OCI-LY3 (cell line): ENCODE data around the gene PLRG1.

ENCODE experiments used
- H2AFZ ChIP-seq: fragments of 200-600, 300-600 bp; shearing (Covaris generic); 2 replicates; pipeline ENCODE4 v1.6.0; 2014; ENCODE audit warnings: antibody characterized with exemption, low read depth, low read length
- H3K27ac ChIP-seq: fragments of 200-600, 300-600 bp; sonication (generic); 2 replicates; pipeline ENCODE4 v1.5.1; 2014; ENCODE audit warnings: mild to moderate bottlenecking, low read length, moderate library complexity, mixed read lengths
- H3K27me3 ChIP-seq: fragments of 200-600, 300-600 bp; sonication (generic); 2 replicates; pipeline ENCODE4 v1.6.1; 2014; ENCODE audit warnings: low read depth, low read length, mixed read lengths
- H3K36me3 ChIP-seq: fragments of 200-600, 300-600 bp; sonication (generic); replicated peaks from 2 replicates; pipeline ENCODE3; 2014; ENCODE audit warnings: low read depth, low read length, mixed read lengths
- H3K4me1 ChIP-seq: fragments of 300-600, 200-600 bp; sonication (generic); 2 replicates; pipeline ENCODE4 v1.6.1; 2014; ENCODE audit warnings: low read length, mixed read lengths
- H3K4me2 ChIP-seq: fragments of 200-600, 300-600 bp; sonication (generic); 2 replicates; pipeline ENCODE4 v1.6.1; 2014; ENCODE audit warnings: low read length, mixed read lengths
- H3K4me3 ChIP-seq: fragments of 300-600, 200-600 bp; sonication (generic); 2 replicates; pipeline ENCODE4 v1.5.1; 2014; ENCODE audit warnings: antibody characterized with exemption, mild to moderate bottlenecking, low read length, moderate library complexity
- H3K79me2 ChIP-seq: fragments of 300-600, 200-600 bp; shearing (Covaris generic); 2 replicates; pipeline ENCODE4 v1.6.1; 2014; ENCODE audit warnings: mild to moderate bottlenecking, low read length, mixed read lengths
- H3K9ac ChIP-seq: fragments of 300-600, 200-600 bp; shearing (Covaris generic); 2 replicates; pipeline ENCODE4 v1.6.0; 2014; ENCODE audit warnings: mild to moderate bottlenecking, low read length, moderate library complexity
- H3K9me3 ChIP-seq: fragments of 200-600, 300-600 bp; shearing (Covaris generic); 2 replicates; pipeline ENCODE4 v1.6.1; 2014; ENCODE audit warnings: low read length, mixed read lengths; ENCODE audit not compliant: insufficient read depth
- H4K20me1 ChIP-seq: fragments of 200-600, 300-600 bp; sonication (generic); 2 replicates; pipeline ENCODE4 v1.6.1; 2016; ENCODE audit warnings: low read length, mixed read lengths; ENCODE audit not compliant: insufficient read depth
- EZH2phosphoT487 ChIP-seq: fragments of 200-600 bp; shearing (Covaris generic); IDR thresholded peaks from 2 replicates; pipeline ENCODE4 v1.6.1; 2018; ENCODE audit warnings: antibody characterized with exemption, mixed run types, low read depth
- TF ChIP-seq, protein P1 (sequence below): fragments of 200-600, 300-600 bp; sonication (generic); IDR thresholded peaks from 2 replicates; pipeline ENCODE4 v1.5.1; 2014; ENCODE audit warnings: antibody characterized with exemption, low read length, low read depth

The PLRG1 gene

DNA sequence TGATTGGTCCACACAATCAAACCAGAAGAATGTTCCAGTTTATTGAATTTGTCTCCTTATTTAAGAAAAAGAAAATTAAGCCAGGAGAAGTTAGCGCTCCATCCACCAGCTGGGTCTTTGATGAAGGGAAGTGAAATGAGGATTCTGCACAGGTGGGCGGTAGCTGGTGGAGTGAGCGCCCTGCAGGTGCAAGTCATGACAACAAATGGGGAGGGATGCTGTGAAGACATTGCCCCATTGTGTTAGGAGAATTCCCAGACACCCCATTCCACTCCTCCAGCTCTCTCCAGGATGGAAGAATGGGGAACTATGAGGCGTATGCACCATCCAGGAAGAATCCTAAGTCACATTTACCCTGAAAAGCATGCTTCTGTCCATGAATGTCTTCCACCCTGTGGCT, 22.9 kb downstream of the PLRG1 start:
- Histone ChIP-seq H3K9ac (no peak overlapping the region), H3K79me2 (no peaks in the 10 kb centered on the region), H3K4me2 (0 out of 2 replicates have a peak overlapping the region, but pooled peaks have one; percentile 20), H3K9me3 (no peaks in the 10 kb centered on the region), H3K27me3 (peaks cover 11% of the 10 kb centered on the region), H3K36me3 (no peaks in the 10 kb centered on the region), H3K27ac (no peak overlapping the region), H4K20me1 (no peaks in the 10 kb centered on the region), H3K4me1 (peaks cover 21% of the 10 kb centered on the region), H3K4me3 (no peak overlapping the region), H2AFZ (no peak overlapping the region)
- TF ChIP-seq, protein P1, sequence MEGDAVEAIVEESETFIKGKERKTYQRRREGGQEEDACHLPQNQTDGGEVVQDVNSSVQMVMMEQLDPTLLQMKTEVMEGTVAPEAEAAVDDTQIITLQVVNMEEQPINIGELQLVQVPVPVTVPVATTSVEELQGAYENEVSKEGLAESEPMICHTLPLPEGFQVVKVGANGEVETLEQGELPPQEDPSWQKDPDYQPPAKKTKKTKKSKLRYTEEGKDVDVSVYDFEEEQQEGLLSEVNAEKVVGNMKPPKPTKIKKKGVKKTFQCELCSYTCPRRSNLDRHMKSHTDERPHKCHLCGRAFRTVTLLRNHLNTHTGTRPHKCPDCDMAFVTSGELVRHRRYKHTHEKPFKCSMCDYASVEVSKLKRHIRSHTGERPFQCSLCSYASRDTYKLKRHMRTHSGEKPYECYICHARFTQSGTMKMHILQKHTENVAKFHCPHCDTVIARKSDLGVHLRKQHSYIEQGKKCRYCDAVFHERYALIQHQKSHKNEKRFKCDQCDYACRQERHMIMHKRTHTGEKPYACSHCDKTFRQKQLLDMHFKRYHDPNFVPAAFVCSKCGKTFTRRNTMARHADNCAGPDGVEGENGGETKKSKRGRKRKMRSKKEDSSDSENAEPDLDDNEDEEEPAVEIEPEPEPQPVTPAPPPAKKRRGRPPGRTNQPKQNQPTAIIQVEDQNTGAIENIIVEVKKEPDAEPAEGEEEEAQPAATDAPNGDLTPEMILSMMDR, result no peak
- TF ChIP-seq EZH2phosphoT487, result no peak

DNA sequence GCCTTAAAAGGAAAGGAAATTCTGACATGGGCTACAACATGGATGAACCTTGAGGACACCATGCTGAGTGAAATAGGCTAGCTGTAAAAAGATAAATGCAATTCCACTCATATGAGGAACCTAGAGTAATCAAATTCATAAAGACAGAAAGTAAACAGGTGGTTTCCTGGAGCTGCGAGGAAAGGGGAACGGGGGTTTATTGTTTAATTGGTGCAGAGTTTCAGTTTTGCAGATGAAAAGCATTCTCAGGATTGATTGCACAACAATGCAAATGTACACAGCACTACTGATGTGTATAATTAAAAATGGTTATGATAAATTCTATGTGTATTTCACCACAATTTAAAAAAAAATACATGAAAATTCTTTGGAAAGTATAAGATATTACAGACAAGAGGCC, 24.0 kb downstream of the PLRG1 start:
- no peaks in the 10 kb centered on the region for H4K20me1 ChIP-seq
- H3K36me3 ChIP-seq, result no peaks in the 10 kb centered on the region
- H3K4me2 ChIP-seq, result peak overlapping the region; percentile 20
- H3K4me3 ChIP-seq, result no peak overlapping the region
- H3K27ac ChIP-seq, result no peak overlapping the region
- H2AFZ ChIP-seq, result no peak overlapping the region
- no peak for TF ChIP-seq EZH2phosphoT487
- TF ChIP-seq, protein P1, result no peak
- H3K27me3 ChIP-seq, result peaks cover 20% of the 10 kb centered on the region
- H3K9ac ChIP-seq, result no peak overlapping the region
- H3K9me3 ChIP-seq, result no peaks in the 10 kb centered on the region
- no peaks in the 10 kb centered on the region for H3K79me2 ChIP-seq
- peaks cover 21% of the 10 kb centered on the region for H3K4me1 ChIP-seq

DNA sequence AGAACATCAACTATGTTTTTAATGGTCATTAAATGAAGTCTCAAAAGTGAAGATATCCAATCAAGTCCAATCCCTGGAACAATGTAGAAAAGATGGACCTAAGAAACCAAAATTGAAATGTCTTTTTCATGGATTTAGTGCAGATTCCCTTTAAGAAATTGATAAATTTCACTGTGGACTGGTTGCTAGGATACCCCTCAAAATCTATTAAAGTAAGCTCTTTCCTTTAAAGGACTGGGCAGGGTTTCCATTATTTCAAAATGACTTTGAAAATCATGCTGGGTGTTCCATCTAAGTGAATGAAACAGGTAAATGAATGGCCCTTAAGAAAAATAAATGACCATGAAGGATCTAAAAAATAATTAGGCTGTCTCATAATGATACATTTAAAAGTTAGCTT, 28.6 kb downstream of the PLRG1 start:
- Histone ChIP-seq H3K9me3 (no peaks in the 10 kb centered on the region), H3K4me3 (no peak overlapping the region), H4K20me1 (no peaks in the 10 kb centered on the region), H3K27ac (no peak overlapping the region), H3K4me2 (no peak overlapping the region), H3K9ac (no peak overlapping the region), H3K4me1 (peaks cover 25% of the 10 kb centered on the region), H3K36me3 (no peaks in the 10 kb centered on the region), H3K79me2 (no peaks in the 10 kb centered on the region), H2AFZ (no peak overlapping the region), H3K27me3 (peaks cover 49% of the 10 kb centered on the region)
- TF ChIP-seq EZH2phosphoT487, result no peak
- TF ChIP-seq, protein P1, result no peak

DNA sequence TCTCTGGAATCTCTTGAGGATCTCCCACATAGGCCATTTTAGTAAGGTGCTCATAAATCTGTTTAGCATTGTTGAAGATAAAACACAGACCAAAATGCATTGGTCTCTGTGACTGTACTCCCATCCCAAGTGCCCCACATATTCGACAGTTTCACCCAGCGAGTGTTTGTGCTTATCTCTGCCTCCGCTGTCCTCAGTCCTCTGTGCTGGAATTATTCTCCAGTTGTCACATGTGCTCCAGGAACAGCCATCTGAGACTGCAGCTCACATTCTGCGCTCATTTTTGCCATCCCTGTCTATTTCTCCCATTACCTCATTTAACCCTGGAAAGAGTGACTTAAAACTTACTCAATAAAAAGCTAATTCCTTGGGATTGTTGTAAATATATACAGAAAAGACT, 31.0 kb downstream of the PLRG1 start:
- TF ChIP-seq, protein P1, result no peak
- TF ChIP-seq EZH2phosphoT487, result no peak

More for the DNA sequence above, 31.0 kb downstream of the PLRG1 start:
- Histone ChIP-seq H3K4me3 (no peak overlapping the region), H2AFZ (no peak overlapping the region), H3K4me1 (peaks cover 13% of the 10 kb centered on the region), H3K4me2 (no peak overlapping the region), H3K27me3 (peaks cover 49% of the 10 kb centered on the region), H3K79me2 (no peaks in the 10 kb centered on the region), H3K9ac (no peak overlapping the region), H3K9me3 (no peaks in the 10 kb centered on the region), H4K20me1 (no peaks in the 10 kb centered on the region), H3K36me3 (no peaks in the 10 kb centered on the region), H3K27ac (no peak overlapping the region)
